Measurements from ENCODE around the gene MED22.
"Not testable (repeated sequence)": the region's sequence is repeated elsewhere in the genome, so short reads cannot be mapped to it uniquely, and the experiment has no call there.

Gene MED22

DNA sequence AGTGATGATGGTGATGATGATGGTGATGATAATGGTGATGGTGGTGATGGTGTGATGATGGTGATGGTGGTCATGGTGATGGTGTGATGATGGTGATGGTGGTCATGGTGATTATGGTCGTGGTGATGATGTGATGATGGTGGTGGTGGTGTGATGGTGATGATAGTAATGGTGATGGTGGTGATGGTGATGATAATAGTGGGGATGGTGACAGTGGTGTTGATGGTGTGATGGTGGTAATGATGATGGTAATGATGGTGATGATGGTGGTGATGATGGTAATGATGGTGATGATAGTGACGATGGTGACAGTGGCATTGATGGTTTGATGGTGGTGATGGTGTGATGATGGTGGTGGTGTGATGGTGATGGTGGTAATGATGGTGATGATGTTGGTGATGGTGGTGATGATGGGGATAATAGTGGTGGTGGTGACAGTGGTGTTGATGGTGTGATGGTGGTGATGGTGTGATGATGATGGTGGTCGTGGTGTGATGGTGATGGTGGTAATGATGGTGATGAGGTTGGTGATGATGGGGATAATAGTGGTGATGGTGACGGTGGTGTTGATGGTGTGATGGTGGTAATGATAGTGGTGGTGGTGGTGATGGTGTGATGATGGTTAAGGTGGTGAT is 34.7 kb upstream of the MED22 start:
- H3K4me3 ChIP-seq (ENCODE audit: low read depth, low read length): no peak overlapping the region
- no peak for DNase-seq (ENCODE audit: low read depth)
- TF ChIP-seq, protein P1, sequence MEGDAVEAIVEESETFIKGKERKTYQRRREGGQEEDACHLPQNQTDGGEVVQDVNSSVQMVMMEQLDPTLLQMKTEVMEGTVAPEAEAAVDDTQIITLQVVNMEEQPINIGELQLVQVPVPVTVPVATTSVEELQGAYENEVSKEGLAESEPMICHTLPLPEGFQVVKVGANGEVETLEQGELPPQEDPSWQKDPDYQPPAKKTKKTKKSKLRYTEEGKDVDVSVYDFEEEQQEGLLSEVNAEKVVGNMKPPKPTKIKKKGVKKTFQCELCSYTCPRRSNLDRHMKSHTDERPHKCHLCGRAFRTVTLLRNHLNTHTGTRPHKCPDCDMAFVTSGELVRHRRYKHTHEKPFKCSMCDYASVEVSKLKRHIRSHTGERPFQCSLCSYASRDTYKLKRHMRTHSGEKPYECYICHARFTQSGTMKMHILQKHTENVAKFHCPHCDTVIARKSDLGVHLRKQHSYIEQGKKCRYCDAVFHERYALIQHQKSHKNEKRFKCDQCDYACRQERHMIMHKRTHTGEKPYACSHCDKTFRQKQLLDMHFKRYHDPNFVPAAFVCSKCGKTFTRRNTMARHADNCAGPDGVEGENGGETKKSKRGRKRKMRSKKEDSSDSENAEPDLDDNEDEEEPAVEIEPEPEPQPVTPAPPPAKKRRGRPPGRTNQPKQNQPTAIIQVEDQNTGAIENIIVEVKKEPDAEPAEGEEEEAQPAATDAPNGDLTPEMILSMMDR (IDR thresholded peaks at IDR 0.05; ENCODE audit: insufficient read depth, low read depth, low read length, missing control alignments): no peak

DNA sequence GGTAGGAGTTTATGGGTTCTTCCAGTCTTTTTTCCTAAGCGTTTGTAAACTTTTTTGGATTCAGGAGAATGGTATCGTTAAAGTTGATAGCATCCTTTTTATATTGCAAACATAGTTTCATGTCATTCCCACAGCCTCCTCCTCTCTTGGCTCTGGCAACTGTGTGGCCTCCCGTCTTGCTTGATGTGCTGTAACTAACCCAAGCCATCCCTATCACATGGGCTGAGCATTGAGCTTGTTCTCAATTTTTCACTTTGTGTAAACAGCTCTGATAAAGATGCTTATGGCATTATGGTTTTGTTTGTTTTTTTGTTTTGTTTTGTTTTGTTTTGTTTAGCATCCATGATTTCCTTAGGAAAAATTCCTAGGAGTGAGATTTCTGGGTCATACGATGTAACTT is 32.8 kb upstream of the MED22 start:
- no peak for DNase-seq (ENCODE audit: low read depth)
- TF ChIP-seq, protein P1 (IDR thresholded peaks at IDR 0.05; ENCODE audit: insufficient read depth, low read depth, low read length, missing control alignments): no peak
- H3K4me3 ChIP-seq (ENCODE audit: low read depth, low read length): no peak overlapping the region

DNA sequence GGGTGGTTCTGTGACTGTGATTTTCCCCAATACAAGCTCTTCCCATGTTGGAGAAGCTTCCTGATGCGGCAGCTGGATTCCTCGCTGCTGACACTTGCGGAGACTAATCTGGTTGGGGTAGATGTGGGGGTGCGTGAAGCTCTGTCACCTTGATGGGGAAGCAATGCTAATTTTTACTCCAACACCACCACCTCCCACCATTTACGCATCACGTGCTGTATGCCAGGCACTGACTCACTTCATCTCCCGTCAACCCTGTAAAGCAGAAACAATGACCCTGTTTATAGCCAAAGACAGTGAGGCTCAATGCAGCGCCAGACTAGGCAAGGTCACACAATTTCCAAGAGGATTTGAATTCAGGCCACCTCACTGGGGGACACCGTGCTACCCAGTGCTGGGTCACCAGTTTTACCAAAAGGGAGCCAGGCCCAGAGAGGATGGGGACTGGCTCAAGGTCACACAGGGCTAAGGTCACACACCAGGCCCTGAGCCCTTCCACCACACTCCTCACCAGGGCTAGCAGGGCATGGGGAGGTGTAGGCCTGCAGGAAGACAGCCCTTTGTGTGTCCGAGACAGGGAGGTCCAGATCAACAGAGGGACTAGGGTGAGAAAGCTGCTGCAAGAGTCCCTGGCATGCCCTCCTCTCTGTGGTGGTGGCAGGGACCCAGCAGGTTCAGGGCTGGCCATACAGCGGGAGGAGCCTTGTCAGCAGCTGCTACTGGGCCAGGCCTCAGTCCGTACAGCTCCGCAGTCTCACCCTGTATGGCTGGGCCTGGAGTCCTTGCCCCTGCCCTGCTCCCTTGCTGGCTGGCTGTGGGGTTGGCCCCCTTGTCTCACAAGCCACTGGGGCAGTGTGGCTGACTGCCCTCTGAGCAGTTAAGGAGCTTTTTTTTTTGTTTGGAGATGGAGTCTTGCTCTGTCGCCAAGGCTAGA is 31.5 kb upstream of the MED22 start:
- TF ChIP-seq, protein P1 (IDR thresholded peaks at IDR 0.05; ENCODE audit: insufficient read depth, low read depth, low read length, missing control alignments): no peak
- DNase-seq (ENCODE audit: low read depth): no peak
- no peak overlapping the region for H3K4me3 ChIP-seq (ENCODE audit: low read depth, low read length)

DNA sequence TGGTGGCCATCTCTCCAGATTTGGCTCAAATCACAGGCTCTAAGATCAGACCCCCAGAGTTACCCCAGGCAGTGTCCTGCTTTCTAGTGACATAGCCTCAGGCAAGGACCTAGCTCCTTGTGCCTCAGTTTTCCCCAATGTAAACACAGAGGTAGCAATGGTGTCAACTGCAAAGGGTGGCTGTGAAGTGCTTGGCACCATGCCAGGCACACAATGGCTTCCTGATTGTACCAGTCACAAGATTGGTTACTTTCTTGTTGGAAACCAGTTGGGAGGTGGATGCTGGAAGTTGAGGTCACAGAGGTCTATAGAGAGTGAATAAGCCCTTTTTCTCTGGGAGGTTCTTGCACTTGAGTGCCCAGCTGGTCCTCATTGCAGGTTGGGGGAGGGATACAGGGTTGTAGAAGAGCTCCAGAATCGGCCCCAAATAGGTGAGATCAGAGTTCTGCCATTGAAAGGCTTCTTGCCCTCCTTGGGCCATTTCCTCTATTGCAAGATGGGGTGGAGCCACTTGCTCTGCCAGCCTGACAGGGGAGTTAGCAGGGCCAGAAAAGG is 30.6 kb upstream of the MED22 start:
- no peak for DNase-seq (ENCODE audit: low read depth)
- no peak overlapping the region for H3K4me3 ChIP-seq (ENCODE audit: low read depth, low read length)
- TF ChIP-seq, protein P1 (IDR thresholded peaks at IDR 0.05; ENCODE audit: insufficient read depth, low read depth, low read length, missing control alignments): no peak

DNA sequence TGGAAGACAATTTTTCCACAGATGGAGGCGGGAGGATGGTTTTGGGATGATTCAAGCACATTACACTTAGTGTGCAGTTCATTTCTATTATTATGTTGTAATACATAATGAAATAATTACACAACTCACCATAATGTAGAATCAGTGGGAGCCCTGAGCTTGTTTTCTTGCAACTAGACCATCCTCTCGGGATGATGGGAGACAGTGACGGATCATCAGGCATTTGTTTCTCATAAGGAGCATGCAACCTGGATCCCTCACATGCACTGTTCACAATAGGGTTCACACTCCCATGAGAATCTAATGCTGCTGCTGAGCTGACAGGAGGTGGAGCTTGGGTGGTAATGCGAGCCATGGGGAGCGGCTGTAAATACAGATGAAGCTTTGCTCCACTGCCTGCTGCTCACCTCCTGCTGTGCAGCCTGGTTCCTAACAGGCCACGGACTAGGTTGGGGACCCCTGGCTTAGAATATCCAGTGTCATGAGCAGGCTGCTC is 29.8 kb upstream of the MED22 start:
- DNase-seq (ENCODE audit: low read depth): no peak

DNA sequence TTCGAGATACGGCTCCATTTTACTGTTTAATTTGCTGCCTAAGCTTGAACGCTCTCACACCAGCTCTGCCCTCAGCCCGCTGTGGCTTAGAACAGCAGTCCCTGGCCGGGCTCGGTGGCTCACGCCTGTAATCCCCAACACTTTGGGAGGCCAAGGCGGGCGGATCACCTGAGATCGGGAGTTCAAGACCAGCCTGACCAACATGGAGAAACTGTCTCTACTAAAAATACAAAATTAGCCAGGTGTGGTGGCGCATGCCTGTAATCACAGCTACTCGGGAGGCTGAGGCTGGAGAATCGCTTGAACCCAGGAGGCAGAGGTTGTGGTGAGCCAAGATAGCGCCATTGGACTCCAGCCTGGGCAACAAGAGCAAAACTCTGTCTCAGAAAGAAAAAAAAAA is 29.3 kb upstream of the MED22 start:
- not testable (repeated sequence) for H3K4me3 ChIP-seq (ENCODE audit: low read depth, low read length); DNase-seq (ENCODE audit: low read depth)

More for the DNA sequence above, 29.8 kb upstream of the MED22 start:
- no peak overlapping the region for H3K4me3 ChIP-seq (ENCODE audit: low read depth, low read length)
- TF ChIP-seq, protein P1 (IDR thresholded peaks at IDR 0.05; ENCODE audit: insufficient read depth, low read depth, low read length, missing control alignments): no peak

Measured in GM12865 (cell line).